Lower lobe of right lung (tissue), 2 donors: ENCODE data around the gene KYNU. TPM values are rescaled to one million over a fixed set of nuclear protein-coding genes. Genes with fewer than 3 reads are reported as not detected.

Experiments
- ATAC-seq, 2 donors: fragments of 200-7000 bp; cut with Tn5 transposase; one replicate each; pipeline ENCODE4 v1.9.1; 2020 to 2022; ENCODE audit warnings: mild to moderate bottlenecking in 2 of 2, moderate library complexity in 2 of 2
- DNase-seq: peaks from one replicate; pipeline ENCODE4 v3.0.0-alpha.2; 2020
- H3K27ac ChIP-seq: fragments of 200-600 bp; one replicate; pipeline ENCODE4 v1.8.0; 2022
- H3K27me3 ChIP-seq: fragments of 200-600 bp; one replicate; pipeline ENCODE4 v1.8.0; 2022; ENCODE audit warnings: low read depth
- H3K36me3 ChIP-seq: fragments of 200-600 bp; one replicate; pipeline ENCODE4 v1.8.0; 2022; ENCODE audit warnings: mild to moderate bottlenecking
- H3K4me1 ChIP-seq: fragments of 200-600 bp; one replicate; pipeline ENCODE4 v1.8.0; 2022
- H3K4me3 ChIP-seq: fragments of 200-600 bp; one replicate; pipeline ENCODE4 v1.8.0; 2022; ENCODE audit warnings: mild to moderate bottlenecking
- H3K9me3 ChIP-seq: fragments of 200-600 bp; one replicate; pipeline ENCODE4 v1.8.0; 2022
- intact Hi-C: fragments of 100-400 bp; cut with DNase I; formaldehyde crosslinking; loops from one replicate; pipeline ENCODE4 v1.11.0; 2022
- total RNA-seq: library from RNA; stranded (reverse); fragmentation: NEBNext Ultra II Directional; extraction: Animal tissue kit (Norgen Biotek cat#: 25700); gene quantifications from one replicate; pipeline ENCODE4 v1.2.1, GENCODE V29; 2021
- TF ChIP-seq, protein P1 (sequence below): fragments of 200-600 bp; IDR thresholded peaks from one replicate; pipeline ENCODE4 v1.8.0; 2022; ENCODE audit warnings: antibody characterized with exemption, mild to moderate bottlenecking
- donor health status: DM: no; HTN: yes; CAD: no; lungs with severe emphysema.

Gene KYNU
- total RNA-seq, 1 donor from 2014 or later: 30.6 TPM

DNA sequence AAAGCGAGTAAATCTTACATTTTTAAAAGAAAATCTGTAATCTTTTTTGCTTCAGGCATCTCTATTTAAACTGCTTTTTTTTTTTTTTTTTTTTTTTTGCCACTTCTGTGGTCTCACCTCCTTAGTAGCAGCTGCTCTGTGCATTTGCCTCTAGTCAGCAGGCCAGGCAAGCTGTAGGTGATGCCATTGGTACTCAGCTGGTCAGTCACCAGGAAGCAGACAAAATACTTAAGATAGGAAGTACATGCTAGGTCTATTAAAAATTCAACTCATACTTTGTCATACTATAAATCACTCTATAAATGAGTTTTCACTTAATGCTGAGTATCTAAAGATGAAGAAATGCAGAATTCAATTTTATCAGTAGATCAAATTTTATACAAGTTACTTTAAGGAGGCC, 83.7 kb downstream of the KYNU start:
- intact Hi-C loops: no loop called here
- no peaks in the 10 kb centered on the region for H3K4me1 ChIP-seq
- no peaks in the 10 kb centered on the region for H3K36me3 ChIP-seq
- H3K4me3 ChIP-seq: no peak overlapping the region
- H3K9me3 ChIP-seq: no peaks in the 10 kb centered on the region
- no peak overlapping the region for H3K27ac ChIP-seq
- DNase-seq (no peak), ATAC-seq (no peak)
- TF ChIP-seq, protein P1, sequence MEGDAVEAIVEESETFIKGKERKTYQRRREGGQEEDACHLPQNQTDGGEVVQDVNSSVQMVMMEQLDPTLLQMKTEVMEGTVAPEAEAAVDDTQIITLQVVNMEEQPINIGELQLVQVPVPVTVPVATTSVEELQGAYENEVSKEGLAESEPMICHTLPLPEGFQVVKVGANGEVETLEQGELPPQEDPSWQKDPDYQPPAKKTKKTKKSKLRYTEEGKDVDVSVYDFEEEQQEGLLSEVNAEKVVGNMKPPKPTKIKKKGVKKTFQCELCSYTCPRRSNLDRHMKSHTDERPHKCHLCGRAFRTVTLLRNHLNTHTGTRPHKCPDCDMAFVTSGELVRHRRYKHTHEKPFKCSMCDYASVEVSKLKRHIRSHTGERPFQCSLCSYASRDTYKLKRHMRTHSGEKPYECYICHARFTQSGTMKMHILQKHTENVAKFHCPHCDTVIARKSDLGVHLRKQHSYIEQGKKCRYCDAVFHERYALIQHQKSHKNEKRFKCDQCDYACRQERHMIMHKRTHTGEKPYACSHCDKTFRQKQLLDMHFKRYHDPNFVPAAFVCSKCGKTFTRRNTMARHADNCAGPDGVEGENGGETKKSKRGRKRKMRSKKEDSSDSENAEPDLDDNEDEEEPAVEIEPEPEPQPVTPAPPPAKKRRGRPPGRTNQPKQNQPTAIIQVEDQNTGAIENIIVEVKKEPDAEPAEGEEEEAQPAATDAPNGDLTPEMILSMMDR: no peak
- no peaks in the 10 kb centered on the region for H3K27me3 ChIP-seq

DNA sequence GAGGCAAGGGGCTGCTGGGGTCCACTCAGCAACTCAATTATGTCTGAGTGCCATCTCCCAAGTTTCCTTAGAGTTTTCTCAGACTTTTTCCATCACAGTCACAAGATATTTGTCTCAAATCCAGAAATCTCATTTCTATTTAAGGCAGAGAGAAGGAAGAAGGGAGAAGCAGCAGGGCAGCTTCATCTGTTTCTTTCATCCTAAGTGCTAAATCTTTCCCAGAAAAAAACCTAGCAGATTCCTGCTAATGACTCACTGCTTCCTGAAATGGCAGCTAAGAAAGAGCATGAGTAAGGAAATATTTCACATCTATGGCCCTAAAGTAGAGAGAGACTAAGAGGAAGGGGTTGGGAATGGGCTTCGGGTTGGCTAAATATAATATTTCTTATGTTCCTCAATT, 88.0 kb downstream of the KYNU start:
- intact Hi-C loops: no loop called here

DNA sequence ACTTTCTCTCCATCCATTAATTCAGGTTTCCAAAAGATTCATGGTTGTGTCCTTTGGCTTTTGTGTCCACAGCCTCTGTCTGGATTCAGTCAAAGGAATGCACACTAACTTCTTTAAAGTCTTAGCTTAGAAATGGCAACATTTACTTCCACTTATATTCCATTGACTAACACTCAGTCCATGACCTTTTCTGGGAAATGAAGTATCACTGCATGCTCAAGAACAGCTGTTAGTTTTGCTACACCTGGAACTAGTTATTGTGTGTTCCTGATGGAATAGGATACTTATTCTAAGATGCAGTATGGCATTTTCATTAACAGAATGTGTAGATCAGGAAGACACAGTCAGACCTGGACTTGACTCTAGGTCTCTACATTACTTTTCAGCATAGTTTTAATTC, 88.8 kb downstream of the KYNU start:
- TF ChIP-seq, protein P1: no peak
- H3K27ac ChIP-seq: no peak overlapping the region
- no peaks in the 10 kb centered on the region for H3K9me3 ChIP-seq
- H3K27me3 ChIP-seq: no peaks in the 10 kb centered on the region
- H3K4me3 ChIP-seq: no peak overlapping the region
- intact Hi-C loops: no loop called here
- H3K4me1 ChIP-seq: no peaks in the 10 kb centered on the region
- DNase-seq (no peak), ATAC-seq (no peak)
- H3K36me3 ChIP-seq: no peaks in the 10 kb centered on the region

More for the DNA sequence above, 88.0 kb downstream of the KYNU start:
- Histone ChIP-seq H3K4me3 (no peak overlapping the region), H3K27ac (no peak overlapping the region), H3K27me3 (no peaks in the 10 kb centered on the region), H3K36me3 (no peaks in the 10 kb centered on the region), H3K9me3 (no peaks in the 10 kb centered on the region), H3K4me1 (no peaks in the 10 kb centered on the region)
- ATAC-seq (no peak), DNase-seq (no peak)
- TF ChIP-seq, protein P1: no peak

DNA sequence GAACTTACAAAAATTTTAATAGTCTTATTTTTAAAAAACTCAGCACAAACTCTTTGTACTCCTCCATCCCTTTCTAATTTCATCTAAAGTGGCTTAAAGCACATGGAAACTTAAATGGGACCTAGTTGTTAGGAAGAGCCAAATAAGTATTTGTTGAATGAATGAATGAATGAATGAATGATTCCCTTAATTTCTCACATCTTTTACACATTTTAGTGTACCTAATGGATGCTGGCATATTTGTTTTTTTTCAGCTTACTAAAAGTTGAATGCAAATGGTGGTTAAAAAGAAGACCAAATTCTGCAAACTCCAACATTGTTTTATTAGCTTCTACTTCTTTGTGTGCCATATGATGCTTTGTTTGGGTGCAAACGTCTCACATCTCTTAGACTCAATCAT, 89.6 kb downstream of the KYNU start:
- intact Hi-C loops: no loop called here
- TF ChIP-seq, protein P1: no peak
- H3K9me3 ChIP-seq: no peaks in the 10 kb centered on the region

DNA sequence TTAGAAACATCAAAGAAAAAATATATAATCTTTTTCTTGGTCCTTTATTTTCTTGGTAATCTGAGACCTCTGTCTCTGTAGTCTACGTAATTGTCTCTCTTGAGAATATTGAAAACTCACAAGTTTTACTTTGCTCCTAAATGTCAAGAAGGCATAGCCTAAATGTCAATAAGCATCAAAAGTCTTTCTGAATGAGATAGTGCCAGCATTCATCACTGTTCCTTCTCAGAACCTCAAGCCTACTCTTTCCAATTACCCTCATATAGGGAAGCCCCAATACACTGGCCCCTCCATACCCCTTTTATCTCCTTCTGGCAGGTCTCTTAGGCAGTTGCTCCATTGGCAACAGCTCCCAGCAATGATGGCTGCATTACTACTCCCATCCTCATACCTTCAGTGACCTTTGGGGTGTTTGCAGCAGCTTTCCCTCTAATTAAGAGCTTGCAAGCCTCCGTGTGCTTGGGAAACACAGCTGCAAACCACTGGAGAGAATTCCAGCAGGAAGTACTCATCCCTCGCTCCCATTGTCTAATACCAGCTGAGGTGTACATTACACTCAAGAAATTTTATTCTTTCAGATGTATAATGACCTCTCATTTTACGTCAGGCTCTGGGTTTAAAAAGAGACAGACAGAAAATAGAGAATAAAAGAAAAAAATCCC, 95.8 kb downstream of the KYNU start:
- no peak for DNase-seq
- H3K27me3 ChIP-seq: no peaks in the 10 kb centered on the region
- TF ChIP-seq, protein P1: no peak
- H3K9me3 ChIP-seq: no peaks in the 10 kb centered on the region
- no peak for ATAC-seq
- no peaks in the 10 kb centered on the region for H3K4me1 ChIP-seq
- no peak overlapping the region for H3K4me3 ChIP-seq
- intact Hi-C loops: no loop called here
- no peaks in the 10 kb centered on the region for H3K36me3 ChIP-seq
- H3K27ac ChIP-seq: no peak overlapping the region

More for the DNA sequence above, 89.6 kb downstream of the KYNU start:
- Histone ChIP-seq H3K36me3 (no peaks in the 10 kb centered on the region), H3K4me3 (no peak overlapping the region), H3K4me1 (no peaks in the 10 kb centered on the region), H3K27ac (no peak overlapping the region), H3K27me3 (no peaks in the 10 kb centered on the region)
- ATAC-seq (no peak), DNase-seq (no peak)
